M059J (cell line): Measurements from ENCODE around the gene HIF1A. TPM values are rescaled to one million over a fixed set of nuclear protein-coding genes. Genes with fewer than 3 reads are reported as not detected.
"Not testable (repeated sequence)": the region's sequence is repeated elsewhere in the genome, so short reads cannot be mapped to it uniquely, and the experiment has no call there.

Experiments
- DNase-seq: peaks from one replicate; pipeline ENCODE4 v3.0.0-alpha.2; 2012; ENCODE audit warnings: low read depth
- total RNA-seq: library from RNA; depleted of rRNA; stranded (reverse); fragments of >200 nt; shearing (Covaris generic); gene quantifications from 2 replicates; pipeline ENCODE4 v1.2.3, GENCODE V29; 2014

HIF1A gene
- total RNA-seq, 1 experiment from 2014 or later = 404 TPM

DNA sequence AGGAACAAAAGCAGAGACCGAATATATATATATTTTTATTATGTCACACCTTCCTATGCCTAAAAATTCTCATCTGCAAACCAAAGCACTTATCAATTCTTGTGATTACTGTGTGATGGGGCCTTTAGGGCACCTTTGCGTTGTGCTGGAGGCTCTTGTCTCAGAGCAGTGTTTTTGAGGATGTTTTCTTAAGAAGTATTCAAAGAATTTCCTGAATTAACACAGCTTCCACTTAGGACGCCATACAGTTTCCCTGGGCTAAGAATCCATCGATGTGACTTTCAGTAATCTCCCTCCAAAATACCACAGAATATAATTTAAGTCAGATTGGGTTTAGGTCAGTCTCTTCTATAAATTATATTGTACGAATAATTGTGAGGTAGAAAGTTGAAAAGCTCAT is 22.0 kb upstream of the HIF1A start:
- DNase-seq = no peak

DNA sequence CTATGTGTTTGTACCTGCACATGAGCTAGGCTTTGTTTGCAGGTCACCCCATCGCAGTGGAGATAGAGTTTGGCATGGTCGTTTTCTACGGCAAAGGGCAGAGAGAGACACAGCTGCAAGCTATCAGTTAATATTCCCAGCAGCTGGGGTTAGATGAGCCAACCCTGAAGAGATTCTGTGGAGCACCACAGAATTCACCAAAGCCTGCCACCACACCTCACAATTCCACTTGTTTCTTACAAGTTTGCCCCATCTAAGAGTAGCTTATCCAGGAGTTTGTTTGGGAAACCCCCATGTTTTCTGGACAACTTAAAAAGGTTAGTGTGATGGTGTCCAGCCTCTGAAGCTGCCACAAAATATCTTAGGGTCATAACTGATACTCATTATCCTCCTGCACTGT is 20.0 kb upstream of the HIF1A start:
- no peak for DNase-seq

DNA sequence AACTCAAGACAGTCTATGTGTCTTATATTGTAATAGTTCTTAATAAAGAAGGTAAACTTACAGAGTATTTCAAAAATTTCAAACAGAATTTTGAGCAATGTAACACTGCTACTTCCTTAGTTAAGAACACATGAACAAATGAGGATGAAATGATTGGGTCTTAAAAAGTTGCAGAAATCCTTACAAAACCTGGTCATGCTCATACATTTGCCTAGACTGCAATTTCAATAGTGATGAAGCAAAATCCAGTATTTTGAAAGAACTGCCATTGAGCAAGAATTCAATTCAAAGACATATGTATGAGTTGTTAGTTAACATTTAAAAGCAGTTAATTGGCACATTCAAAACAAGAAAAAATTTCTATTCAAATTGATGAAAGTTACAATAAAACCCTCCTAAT is 17.8 kb upstream of the HIF1A start:
- no peak for DNase-seq

DNA sequence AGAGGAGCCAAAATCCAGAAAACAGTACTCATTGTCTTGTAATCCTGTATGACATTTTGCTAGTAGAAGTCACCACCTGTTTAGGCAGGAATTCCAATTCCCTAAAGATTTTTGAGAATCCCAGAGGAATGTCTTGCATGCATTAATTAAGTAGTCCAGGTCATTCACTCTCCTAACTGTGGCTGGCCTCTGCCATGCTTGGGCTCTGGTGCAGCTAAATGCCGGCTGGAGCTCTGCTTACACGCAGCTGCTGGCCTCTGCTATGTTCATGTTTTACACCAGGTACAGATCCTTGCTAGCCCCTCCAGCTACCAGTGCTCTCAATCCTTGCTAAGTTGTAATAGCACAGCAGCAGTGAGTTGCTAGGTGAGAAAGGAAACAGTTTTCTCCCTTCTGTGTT is 16.3 kb upstream of the HIF1A start:
- no peak for DNase-seq

DNA sequence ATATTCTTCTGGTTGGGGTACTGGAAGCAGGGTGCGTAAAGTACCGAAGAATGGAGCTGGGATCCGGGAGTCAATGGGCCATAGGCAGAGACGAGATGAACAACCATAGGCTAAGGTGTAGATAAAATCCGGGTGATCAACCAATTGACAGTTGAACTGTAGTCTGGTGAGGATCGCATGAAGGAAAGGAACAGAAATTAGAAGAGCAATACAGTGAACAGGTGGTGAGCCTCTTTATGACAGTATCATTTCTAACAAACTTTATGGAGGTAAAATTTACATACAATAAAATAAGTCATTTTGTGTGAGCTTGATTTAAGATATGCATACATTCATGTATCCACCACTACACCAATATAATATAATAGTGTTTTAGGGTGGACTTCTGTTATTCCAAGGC is 13.9 kb upstream of the HIF1A start:
- DNase-seq = no peak

DNA sequence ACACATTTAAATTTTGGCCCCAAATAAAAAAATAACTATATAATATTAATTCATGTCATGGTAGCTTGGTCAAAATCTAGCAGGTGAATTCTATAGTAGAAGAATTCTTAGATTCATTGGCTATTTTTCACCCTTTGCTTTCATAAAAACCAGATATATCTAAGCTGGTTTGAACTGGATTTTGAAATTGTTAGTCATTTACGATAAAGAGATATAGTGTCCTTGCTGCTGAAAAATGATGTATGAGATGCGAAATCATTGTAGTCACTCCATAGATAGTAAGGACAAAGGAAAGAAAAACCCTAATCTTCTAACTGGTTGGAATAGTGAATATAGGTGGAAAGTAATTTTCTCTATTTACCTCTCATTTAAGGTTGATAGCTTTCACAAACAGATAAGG is 12.2 kb upstream of the HIF1A start:
- DNase-seq = no peak

DNA sequence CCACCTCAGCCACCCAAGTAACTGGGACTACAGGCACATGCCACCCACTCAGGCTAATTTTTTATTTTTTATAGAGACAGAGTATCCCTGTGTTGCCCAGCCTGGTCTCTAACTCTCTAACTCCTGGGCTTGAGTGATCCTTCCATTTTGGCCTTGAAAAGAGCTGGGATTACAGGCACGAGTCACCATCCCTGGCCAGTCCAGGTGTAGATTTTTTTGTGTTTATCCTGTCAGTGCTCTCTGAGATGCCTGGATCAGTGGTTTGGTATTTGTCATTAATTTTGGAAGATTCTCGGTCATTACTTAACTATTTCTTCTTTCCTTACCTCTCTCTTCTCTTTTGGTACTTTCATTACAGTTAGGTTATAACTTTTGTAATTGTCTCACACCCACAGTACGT is 5.3 kb upstream of the HIF1A start:
- DNase-seq = peak; percentile 53

DNA sequence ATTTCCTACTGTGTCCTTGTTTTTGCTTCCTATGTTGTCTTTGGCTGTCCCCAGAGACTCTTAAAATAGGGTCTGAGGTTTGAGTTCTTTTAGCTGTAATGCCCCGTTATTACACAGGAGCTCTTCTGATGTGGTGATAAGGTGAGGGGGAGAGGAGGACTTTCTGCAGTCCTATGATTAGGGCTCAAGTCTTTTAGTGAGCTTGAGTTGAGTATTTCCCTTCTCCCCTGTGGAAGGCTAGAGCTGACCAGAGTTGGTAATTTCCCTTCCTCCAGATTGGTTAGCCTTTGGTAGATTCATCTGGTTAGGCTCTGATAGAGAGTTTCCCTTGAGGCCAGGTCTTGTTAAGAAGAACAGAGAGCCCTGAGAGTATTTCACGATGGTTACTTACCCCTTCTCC is 4.3 kb upstream of the HIF1A start:
- DNase-seq = no peak

DNA sequence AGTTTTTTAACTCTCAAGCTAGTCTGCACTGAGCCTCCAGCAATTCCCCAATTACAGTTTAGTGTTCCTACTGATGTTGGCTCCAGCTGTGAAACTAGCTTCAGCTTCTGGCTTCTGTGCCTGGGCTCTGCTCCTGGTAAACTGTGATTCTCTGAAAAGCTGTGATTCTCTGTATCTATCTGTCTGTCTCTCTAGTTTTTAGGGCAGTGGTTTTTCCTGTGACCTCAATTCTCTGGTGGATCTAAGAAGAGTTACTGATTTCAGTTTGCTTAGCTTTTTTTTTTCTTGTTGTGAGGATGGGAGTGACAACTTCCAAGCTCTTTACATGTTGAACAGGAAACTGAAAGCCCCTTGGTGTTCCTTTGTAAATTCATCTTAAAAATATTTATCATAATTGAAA is 3.8 kb upstream of the HIF1A start:
- no peak for DNase-seq

DNA sequence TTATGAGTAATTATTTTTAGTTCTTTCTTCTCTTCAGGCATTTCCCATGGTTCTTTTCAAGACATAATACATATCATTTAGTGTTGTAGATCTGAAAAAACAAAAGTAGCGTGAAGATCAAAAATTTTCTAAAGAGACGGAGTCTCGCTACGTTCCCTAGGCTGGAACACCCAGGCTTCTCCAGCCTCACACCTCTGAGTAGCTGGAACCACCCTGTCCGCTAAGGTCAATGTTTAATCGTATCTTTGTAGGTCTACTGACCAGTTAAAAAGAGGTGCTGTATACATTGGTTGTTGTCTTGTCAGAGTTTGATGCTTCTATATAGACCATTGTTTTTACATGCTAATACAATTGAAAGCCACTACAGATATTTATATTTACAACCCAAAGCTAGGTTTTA is 1.3 kb upstream of the HIF1A start:
- no peak for DNase-seq

DNA sequence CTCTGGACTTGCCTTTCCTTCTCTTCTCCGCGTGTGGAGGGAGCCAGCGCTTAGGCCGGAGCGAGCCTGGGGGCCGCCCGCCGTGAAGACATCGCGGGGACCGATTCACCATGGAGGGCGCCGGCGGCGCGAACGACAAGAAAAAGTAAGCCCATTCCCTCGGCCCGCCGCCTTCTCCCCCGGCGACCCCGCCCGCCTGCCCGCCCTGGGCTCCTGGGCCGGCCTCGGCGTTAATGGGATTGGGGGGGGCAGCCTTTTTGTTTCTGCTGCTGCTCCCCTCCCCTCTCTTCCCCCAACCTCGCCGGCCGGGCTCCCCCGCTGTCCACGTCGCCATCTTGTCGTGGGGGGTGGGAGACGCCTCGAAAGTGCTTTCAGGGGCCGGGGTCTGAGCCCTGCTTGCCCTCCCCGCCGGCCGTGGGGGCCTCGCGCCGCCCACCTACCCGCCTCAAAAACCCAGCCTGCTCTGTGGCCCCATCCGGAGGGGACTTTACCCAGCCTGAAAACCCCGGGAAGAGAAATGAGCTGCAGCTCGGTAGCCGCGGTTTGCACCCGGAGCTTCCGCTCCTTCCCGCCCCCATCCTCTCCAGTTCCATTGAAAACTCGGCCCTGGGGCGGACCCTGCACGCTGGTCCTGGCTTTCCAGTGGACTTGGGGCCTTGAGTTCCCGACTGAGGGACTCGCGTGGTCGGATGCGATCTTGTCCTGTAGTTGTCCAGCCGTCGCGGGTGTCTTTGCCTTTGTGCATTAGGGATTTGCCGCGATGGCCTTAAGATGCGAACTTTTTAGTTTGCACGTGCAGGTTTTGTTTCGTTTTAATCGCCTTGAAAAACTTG is 598 bp downstream of the HIF1A start:
- peak; percentile 66 for DNase-seq

DNA sequence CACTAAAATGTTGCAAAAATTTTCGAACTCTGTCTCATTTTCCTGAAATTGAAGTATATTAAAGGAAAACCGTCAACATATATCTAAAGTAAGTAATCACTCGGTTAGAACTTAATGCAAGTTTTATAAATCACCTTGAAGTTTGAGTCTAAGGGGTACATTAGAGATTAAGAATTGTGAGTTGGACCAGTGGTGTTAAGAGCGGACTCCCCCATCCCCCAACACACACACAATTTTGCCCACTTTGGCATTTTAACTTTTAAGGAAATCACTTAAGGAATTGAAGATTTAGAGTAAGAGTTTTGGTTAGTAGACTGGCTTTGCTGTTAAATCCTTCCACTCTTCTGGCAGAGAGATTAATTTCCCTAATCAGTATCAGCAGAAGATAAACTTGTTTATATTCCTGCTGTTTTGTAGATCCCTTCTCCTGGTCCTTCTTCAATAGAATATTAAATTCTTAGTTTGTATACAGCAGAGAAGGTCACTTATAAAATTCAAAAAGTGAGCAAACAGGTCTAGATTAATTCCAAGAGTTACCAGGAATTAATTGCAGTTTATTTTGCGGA is 1.5 kb downstream of the HIF1A start:
- DNase-seq = peak; percentile 46

DNA sequence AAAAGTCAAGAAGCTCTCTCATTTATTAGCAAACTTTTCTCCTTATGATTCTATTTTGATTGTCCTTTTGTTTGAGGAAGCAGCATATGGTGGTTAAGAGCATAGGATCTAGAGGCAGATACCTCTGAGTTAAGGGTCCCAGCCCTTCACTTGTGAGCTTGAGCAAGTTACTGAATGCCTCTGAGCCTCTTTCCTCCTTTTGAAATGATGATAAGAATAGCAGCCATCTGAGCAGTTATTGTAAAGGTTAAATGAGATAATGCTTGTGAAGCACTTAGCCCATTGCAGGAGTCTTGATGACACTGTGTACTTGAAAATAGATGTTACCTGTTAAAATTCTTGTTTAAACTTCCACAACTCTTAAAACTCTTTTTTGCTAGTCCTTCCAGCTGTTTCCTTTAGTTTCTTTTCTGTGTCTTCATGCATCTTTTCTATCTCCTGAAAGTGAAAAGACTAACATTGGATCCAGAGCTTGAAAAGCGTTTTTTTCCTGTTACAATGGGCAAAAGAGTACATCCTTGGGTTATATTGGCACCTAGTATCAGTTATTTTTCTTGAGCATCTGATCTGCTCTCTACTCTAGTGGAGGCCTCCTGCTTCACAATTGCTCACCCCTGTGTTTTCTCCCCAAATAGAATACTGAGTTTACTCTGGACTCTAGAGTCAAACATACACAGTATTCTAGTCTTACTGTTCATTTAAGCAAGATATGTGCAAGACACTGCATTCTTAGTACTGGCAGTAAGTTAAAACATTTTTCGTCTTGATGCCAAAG is 3.1 kb downstream of the HIF1A start:
- no peak for DNase-seq

DNA sequence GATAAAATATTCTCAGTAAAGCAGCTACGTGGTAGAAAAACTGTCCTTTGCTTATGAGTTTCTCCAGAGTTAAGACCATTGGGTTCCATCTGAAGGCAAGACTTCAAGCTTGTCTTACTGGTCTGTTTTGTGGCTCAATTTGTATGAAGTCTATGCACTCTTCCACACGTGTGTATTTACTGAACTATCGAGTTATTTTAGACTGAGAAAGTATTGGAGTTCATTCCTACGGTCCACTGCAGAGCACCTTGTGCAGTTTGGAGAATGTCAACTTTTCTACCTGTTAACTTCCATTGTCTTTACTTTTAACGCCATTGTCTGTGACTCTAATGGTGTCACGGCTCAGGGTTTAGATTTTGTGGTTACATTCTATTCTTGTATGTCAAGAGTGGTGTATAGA is 3.7 kb downstream of the HIF1A start:
- peak; percentile 41 for DNase-seq

DNA sequence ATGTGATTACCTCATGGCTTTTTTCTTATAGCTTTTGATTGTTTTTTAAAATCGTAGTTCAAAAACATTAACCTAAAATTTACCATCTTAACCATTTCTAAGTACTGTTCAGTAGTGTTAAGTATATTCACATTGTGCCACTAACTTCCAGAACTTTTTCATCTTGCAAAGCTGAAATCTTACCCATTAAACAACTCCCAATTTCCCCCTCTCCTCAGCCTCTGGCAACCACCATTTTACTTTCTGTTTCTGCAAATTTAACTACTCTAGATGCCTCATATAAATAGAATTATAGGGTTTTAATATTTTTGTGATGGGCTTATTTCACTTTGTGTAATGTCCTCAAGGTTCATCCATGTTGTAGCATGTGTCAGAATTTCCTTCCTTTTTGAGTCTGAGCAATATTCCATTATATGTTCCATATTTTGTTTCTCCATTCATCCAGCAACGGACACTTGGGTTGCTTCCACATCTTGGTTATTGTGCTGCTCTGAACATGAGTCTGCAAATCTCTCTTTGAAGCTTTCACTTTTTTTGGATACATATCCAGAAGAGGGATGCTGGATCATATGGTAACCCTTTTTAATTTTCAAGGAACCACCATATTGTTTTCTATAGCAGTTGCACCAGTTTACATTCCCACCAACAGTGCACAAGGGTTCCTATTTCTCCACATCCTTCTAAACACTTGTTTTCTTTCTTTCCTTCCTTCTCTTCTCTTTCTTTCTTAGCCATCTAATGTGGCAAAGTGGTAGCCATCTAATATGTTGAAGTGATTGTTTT is 5.0 kb downstream of the HIF1A start:
- no peak for DNase-seq

DNA sequence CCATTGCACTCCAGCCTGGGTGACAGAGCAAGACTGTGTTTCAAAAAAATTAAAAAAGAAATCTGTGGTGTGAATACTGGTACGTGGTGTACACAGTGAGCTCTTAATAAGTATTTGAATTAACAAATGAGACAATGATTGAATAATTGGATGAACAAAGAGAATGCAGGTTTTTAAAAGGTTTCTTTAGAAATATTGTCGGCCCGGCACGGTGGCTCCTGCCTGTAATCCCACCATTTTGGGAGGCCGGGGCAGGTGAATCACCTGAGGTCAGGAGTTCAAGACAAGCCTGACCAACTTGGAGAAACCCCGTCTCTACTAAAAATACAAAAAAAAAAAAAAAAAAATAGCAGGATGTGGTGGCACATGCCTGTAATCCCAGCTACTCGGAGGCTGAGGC is 6.6 kb downstream of the HIF1A start:
- no peak for DNase-seq

DNA sequence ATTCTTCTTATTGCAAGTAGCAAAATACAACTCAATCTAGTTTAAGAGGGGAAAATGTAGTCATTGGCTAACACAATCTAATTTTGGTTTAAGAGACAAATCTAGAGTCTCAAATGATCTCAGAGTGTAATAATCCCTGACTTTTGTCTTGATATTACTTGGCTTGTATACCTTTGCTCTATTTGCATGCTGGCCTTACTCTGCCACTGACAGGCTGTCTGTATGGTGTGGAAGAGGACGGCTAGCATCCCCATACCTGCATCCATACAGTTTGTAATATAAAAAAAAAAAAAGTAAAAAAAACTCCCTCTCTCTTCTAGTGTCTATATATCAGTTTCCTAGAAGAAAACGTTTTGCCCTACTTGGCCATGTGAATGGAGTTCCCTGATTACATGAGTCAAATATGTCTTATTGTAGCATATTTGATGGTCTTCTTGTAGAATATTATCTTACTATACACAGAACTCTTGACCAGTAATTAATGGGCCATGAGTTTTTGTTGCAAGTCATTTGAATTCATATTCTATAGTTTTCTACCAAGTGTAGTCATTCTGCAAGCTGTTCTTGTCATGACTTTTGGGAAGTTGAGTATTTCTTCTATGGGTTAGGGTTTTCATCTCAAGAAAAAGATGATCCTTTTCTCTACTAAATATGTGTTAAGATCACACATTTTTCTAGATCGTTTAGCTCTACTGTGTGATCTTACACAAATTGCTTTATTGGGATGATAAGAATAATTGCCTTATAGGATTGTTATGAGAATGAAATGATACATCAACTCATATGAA is 8.2 kb downstream of the HIF1A start:
- no peak for DNase-seq

DNA sequence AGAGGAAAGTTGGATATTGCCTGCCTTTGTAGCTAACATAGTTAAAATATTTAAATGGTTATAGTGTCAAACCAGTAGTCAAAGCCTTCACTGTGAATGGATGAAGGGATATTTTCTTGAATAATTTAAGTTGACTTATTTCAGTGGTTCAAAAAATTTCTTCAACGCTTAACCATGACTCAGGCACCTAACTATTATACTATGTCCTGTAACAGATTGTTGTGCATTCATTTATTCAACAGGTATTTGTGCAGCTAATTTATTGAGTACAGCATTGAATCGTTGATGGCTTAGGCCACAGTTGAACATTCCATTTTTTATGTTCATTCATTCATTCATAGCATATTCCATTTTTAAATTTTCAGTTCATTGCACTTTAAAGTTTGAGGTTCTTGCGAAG is 9.2 kb downstream of the HIF1A start:
- DNase-seq = no peak

DNA sequence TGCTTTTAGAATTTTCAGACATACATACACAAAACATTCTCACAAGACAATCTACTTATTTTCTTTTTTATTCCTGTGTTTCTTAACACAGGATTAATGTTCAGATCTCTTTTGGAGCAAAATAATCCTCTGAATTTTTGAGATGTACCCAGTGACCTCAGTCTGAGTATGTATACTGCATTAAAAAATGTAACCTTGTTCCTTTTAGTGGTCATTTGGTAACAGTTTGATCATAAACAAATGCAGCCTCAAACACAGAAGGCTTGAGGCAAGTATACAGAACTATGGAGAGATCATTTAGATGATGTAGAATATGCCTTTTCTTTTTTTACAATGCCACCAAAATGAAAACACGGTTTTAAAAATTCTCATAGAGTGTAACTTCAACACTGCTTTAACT is 9.7 kb downstream of the HIF1A start:
- DNase-seq = no peak

DNA sequence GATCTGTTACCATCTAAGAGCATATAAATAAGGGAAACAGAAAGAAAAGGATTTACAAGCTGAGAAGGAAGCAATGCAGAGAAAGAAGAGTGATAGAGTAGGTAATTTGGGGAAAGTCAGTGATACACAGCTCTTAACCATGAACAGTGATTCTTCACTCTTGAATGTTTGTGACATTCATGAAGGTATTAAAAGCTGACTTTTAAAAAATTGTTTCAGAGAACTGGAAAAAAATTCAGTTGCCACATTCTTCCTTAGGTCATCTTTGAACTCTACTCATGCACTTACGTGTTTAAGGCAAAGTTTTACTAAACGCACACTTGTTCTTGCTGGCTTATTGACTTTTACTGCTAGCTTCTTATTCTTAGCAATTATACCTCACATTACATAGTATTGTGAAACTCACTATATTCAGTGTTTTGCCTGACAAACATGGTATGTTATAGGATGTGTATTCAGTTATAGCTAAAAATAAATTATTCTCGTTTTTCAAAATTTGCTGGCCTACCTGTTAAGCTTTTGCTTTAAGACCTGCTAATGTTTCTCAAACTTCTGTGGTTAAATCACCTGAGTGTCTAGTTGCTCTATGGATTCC is 10.9 kb downstream of the HIF1A start:
- DNase-seq = no peak

DNA sequence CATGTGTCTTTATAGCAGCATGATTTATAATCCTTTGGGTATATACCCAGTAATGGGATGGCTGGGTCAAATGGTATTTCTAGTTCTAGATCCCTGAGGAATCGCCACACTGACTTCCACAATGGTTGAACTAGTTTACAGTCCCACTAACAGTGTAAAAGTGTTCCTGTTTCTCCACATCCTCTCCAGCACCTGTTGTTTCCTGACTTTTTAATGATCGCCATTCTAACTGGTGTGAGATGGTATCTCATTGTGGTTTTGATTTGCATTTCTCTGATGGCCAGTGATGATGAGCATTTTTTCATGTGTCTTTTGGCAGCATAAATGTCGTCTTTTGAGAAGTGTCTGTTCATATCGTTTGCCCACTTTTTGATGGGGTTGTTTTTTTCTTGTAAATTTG is 12.5 kb downstream of the HIF1A start:
- not testable (repeated sequence) for DNase-seq
